ENCODE measurements around the gene DCST2.

DNA sequence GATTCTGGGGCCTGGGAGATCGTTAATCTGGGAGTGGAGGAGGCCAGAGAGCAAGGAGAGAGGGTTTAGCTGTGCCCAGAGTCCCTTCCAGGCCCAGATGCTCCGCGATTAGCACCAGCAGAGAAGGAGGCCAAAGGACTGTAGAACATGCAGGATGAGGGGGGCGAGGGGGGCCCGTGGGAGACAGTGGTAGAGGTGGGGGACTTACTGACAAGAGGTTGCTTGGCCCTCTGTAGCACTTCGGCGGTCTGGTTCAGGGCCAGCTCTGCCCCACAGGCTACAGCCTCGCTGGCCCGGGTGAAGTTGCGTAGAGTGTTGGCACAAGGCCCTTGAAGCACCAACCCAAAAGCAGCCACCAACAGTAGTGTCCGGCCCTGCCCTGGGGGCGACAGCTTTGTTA, 695 bp downstream of the DCST2 start:
- TF ChIP-seq, protein P1, sequence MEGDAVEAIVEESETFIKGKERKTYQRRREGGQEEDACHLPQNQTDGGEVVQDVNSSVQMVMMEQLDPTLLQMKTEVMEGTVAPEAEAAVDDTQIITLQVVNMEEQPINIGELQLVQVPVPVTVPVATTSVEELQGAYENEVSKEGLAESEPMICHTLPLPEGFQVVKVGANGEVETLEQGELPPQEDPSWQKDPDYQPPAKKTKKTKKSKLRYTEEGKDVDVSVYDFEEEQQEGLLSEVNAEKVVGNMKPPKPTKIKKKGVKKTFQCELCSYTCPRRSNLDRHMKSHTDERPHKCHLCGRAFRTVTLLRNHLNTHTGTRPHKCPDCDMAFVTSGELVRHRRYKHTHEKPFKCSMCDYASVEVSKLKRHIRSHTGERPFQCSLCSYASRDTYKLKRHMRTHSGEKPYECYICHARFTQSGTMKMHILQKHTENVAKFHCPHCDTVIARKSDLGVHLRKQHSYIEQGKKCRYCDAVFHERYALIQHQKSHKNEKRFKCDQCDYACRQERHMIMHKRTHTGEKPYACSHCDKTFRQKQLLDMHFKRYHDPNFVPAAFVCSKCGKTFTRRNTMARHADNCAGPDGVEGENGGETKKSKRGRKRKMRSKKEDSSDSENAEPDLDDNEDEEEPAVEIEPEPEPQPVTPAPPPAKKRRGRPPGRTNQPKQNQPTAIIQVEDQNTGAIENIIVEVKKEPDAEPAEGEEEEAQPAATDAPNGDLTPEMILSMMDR (IDR thresholded peaks at IDR 0.05; ENCODE audit: extremely low read depth in 1 of 2, insufficient read depth in 1 of 2, low read depth in 1 of 2, low read length in 2 of 2), result no peak
- TF ChIP-seq POLR2AphosphoS5 (IDR thresholded peaks at IDR 0.05; ENCODE audit: insufficient read depth, low read depth, low read length) (no peak), POLR2A (IDR thresholded peaks at IDR 0.05; ENCODE audit: low read depth, low read length) (no peak), EZH2 (IDR thresholded peaks at IDR 0.05; ENCODE audit: borderline replicate concordance, low read depth, low read length, severe bottlenecking) (no peak), JUN (IDR thresholded peaks at IDR 0.05; ENCODE audit: borderline replicate concordance, insufficient read depth, insufficient read length, low read depth) (no peak), GATA2 (IDR thresholded peaks at IDR 0.05; ENCODE audit: insufficient read depth, insufficient read length, low read depth, low read length) (no peak), MYC (IDR thresholded peaks at IDR 0.05; ENCODE audit: low read depth, low read length) (no peak), FOS (IDR thresholded peaks at IDR 0.05; ENCODE audit: borderline replicate concordance, insufficient read depth, low read length) (no peak)
- TF ChIP-seq, protein P2, sequence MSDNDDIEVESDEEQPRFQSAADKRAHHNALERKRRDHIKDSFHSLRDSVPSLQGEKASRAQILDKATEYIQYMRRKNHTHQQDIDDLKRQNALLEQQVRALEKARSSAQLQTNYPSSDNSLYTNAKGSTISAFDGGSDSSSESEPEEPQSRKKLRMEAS (IDR thresholded peaks at IDR 0.05; ENCODE audit: insufficient read depth, insufficient read length), result no peak

All from endothelial cell of umbilical vein (primary cell).